CD4-positive, CD25-positive, alpha-beta regulatory T cell (primary cell): Measurements from ENCODE around the gene BMP2K. TPM values are rescaled to one million over a fixed set of nuclear protein-coding genes. Genes with fewer than 3 reads are reported as not detected.
A peak's percentile ranks its signal among the peaks of the same experiment; 100 is the strongest.

Experiments
- ATAC-seq, 2 donors: fragments of 150-1000 bp; cut with Tn5 transposase; one replicate each; pipeline ENCODE4 v1.10.0; 2021; ENCODE audit warnings: low read depth in 2 of 2, moderate number of reproducible peaks in 2 of 2, moderate library complexity in 1 of 2
- DNase-seq, 3 donors: peaks; one replicate each; pipeline versions ENCODE4 v3.0.0 to v3.0.0-alpha.2; 2012 to 2022; ENCODE audit warnings: mixed read lengths in 1 of 3
- H3K27ac ChIP-seq: one replicate; pipeline ENCODE4 v1.7.0; 2013; ENCODE audit warnings: mild to moderate bottlenecking, low read length; ENCODE audit not compliant: insufficient read depth, poor library complexity, severe bottlenecking
- H3K27me3 ChIP-seq: one replicate; pipeline ENCODE4 v1.7.0; 2013; ENCODE audit warnings: low read length; ENCODE audit not compliant: control insufficient read depth, insufficient read depth
- H3K36me3 ChIP-seq: one replicate; pipeline ENCODE4 v1.7.0; 2013; ENCODE audit warnings: mild to moderate bottlenecking, low read length, moderate library complexity; ENCODE audit not compliant: control insufficient read depth, insufficient read depth
- H3K4me1 ChIP-seq: 2 replicates; pipeline ENCODE4 v1.7.0; 2013; ENCODE audit warnings: mild to moderate bottlenecking, low read length; ENCODE audit not compliant: insufficient read depth, control insufficient read depth, poor library complexity, severe bottlenecking
- H3K4me3 ChIP-seq: one replicate; pipeline ENCODE4 v1.7.0; 2013; ENCODE audit warnings: low read depth, mild to moderate bottlenecking, low read length, moderate library complexity
- H3K9me3 ChIP-seq, 2 experiments: 1 replicate in 1 of 2; 2 replicates in 1 of 2; pipeline ENCODE4 v1.7.0; 2013; ENCODE audit warnings: low read length in 2 of 2, mild to moderate bottlenecking in 1 of 2, moderate library complexity in 1 of 2; ENCODE audit not compliant: control insufficient read depth in 2 of 2
- H3K27ac Mint-ChIP-seq, 3 donors: one replicate each; pipeline ENCODE4 v1.8.0; 2020 to 2022; ENCODE audit warnings: mild to moderate bottlenecking in 3 of 3, mixed read lengths in 3 of 3, moderate library complexity in 2 of 3
- H3K27me3 Mint-ChIP-seq: one replicate; pipeline ENCODE4 v1.8.0; 2022; ENCODE audit warnings: mild to moderate bottlenecking, mixed read lengths
- H3K36me3 Mint-ChIP-seq: one replicate; pipeline ENCODE4 v1.8.0; 2020; ENCODE audit warnings: mixed read lengths
- H3K4me1 Mint-ChIP-seq, 4 donors: one replicate each; pipeline ENCODE4 v1.8.0; 2020 to 2022; ENCODE audit warnings: mixed read lengths in 4 of 4, mild to moderate bottlenecking in 1 of 4
- H3K4me3 Mint-ChIP-seq, 4 donors: one replicate each; pipeline ENCODE4 v1.8.0; 2020 to 2022; ENCODE audit warnings: mild to moderate bottlenecking in 4 of 4, mixed read lengths in 4 of 4, moderate library complexity in 3 of 4
- H3K9me3 Mint-ChIP-seq, 7 donors: one replicate each; pipeline ENCODE4 v1.8.0; 2020 to 2022; ENCODE audit warnings: mixed read lengths in 7 of 7, mild to moderate bottlenecking in 3 of 7, moderate library complexity in 2 of 7
- polyA plus RNA-seq, 4 donors: library from polyadenylated mRNA; unstranded; fragments of 300-500 nt; fragmentation: Illumina TruSeq; gene quantifications; one replicate each; pipeline ENCODE4 v1.2.3, GENCODE V29; 2021
- total RNA-seq: library from RNA; stranded (reverse); gene quantifications from one replicate; pipeline ENCODE4 v1.2.3, GENCODE V29; 2022

BMP2K gene
- total and polyA plus RNA-seq, 5 donors from 2014 or later, result 1.2 to 7.8 (median 2.0) TPM

DNA sequence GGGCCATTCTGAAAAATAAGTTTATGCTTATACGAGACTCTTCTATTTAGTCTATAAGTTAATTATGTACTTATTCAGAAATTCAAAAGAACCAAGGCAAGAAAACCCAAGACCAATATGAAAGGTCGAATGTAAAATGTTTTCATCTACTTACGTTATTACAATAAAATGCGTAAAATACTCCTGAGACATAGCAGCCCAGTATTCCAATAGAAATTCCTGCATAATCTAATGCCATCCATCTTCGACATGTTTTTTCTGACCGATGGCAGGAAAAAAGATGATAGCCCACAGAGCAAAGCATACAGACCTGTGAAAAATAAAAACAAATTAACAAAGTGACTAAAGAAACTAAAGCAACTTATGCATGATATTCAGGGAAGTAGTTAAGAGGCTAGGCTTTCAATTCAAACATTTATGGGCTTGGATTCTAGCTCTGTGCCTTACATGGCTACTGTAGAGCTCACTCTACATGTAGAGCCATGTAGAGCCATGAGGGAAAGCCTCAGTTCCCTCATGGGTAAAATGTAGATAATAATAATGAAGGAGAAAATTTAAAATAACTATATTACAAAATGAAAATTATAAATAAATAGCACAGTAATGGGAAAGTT, 154.0 kb downstream of the BMP2K start:
- H3K4me1 ChIP-seq, result no peaks in the 10 kb centered on the region
- H3K4me3 Mint-ChIP-seq, result no peak overlapping the region
- no peaks in the 10 kb centered on the region for H3K9me3 Mint-ChIP-seq
- DNase-seq (no peak), ATAC-seq (no peak)
- H3K27me3 Mint-ChIP-seq, result no peaks in the 10 kb centered on the region
- H3K27me3 ChIP-seq, result no peaks in the 10 kb centered on the region
- no peak overlapping the region for H3K4me3 ChIP-seq
- peaks cover 39% of the 10 kb centered on the region for H3K36me3 ChIP-seq
- peaks cover 56% of the 10 kb centered on the region for H3K36me3 Mint-ChIP-seq
- peaks cover 8 to 18% (median 17%) of the 10 kb centered on the region in 4 donors for H3K4me1 Mint-ChIP-seq
- no peak overlapping the region for H3K27ac Mint-ChIP-seq
- no peaks in the 10 kb centered on the region for H3K9me3 ChIP-seq
- H3K27ac ChIP-seq, result no peak overlapping the region

DNA sequence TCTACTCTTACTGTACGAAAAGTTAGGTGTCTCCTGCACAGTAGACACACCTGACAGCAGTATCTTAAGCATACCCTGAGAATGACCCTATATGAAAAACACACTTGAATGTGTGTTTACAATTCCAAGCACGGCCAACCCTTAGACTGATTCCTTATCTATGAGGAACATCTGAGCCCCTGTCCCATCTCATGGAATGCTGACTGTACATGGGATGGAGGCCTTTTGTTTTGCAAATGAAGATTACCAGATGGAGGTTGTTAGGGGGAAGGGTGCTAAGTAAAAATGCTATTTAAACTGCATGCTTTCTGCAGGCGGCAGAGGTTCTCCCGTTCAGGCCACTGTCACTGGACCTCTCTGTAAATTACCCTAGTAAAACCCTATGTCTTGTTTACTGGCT, 160.8 kb downstream of the BMP2K start:
- peaks cover 16% of the 10 kb centered on the region for H3K36me3 Mint-ChIP-seq
- peaks cover 9 to 53% (median 28%) of the 10 kb centered on the region in 4 donors for H3K4me1 Mint-ChIP-seq
- peaks cover 0 to 2% (median 0%) of the 10 kb centered on the region in 7 donors for H3K9me3 Mint-ChIP-seq
- Histone ChIP-seq H3K36me3 (peaks cover 12% of the 10 kb centered on the region), H3K27me3 (no peaks in the 10 kb centered on the region), H3K4me3 (no peak overlapping the region), H3K4me1 (peaks cover 18% of the 10 kb centered on the region), H3K9me3 (no peaks in the 10 kb centered on the region), H3K27ac (no peak overlapping the region)
- no peak for ATAC-seq
- H3K27ac Mint-ChIP-seq, result peak overlapping the region in 1 of 3 donors; percentile 33
- peak overlapping the region in 2 of 4 donors; percentile 73 to 90 for H3K4me3 Mint-ChIP-seq
- no peak for DNase-seq
- H3K27me3 Mint-ChIP-seq, result peaks cover 3% of the 10 kb centered on the region

DNA sequence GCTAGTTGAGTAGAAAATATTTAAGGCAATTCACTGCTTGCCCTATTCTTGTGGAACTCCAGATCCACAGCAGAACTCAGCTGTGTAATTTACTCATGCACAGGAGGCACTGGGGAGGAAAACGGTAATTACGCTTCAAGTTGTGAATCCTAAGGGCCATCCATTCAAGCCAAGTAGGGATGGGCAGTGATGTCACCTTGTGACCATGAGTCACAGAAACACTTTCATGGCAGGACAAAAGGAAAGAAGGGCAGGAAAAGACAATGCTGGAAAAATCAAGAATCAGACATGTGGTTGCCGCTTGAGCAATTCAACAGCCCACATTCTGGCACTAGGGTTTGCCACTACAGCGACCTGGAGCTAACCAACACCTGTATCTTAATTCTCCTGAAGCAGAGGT, 161.7 kb downstream of the BMP2K start:
- Mint-ChIP-seq H3K27me3 (peaks cover 10% of the 10 kb centered on the region), H3K36me3 (peaks cover 11% of the 10 kb centered on the region), H3K4me3 (peak overlapping the region; percentile 69 to 91 (median 82)), H3K27ac (peak overlapping the region in 1 of 3 donors; percentile 70), H3K9me3 (peaks cover 0 to 2% (median 0%) of the 10 kb centered on the region in 7 donors), H3K4me1 (peaks cover 9 to 51% (median 26%) of the 10 kb centered on the region in 4 donors)
- H3K27me3 ChIP-seq, result no peaks in the 10 kb centered on the region
- no peaks in the 10 kb centered on the region for H3K9me3 ChIP-seq
- peak overlapping the region; percentile 87 for H3K4me3 ChIP-seq
- peaks cover 18% of the 10 kb centered on the region for H3K4me1 ChIP-seq
- ATAC-seq (no peak), DNase-seq (no peak)
- no peak overlapping the region for H3K27ac ChIP-seq
- peaks cover 7% of the 10 kb centered on the region for H3K36me3 ChIP-seq

DNA sequence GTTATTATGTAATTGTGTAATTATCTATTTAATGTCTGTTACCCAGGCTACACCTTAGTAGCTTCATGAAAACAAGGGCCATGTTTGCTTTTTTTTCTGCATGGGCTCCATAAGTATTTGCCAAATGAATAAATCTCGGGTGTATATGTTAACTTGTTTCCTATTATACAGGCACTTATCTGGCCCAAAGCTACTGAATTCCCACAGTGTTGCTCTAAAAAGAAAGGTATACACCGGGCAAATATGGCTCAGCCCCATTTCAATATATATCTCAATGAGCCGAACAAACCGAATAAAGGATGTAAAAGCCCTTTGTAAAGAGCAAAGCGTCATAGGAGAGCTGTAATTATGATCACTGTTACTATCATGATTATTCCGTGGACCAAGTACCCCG, 162.3 kb downstream of the BMP2K start:
- H3K27me3 ChIP-seq, result no peaks in the 10 kb centered on the region
- peaks cover 4% of the 10 kb centered on the region for H3K36me3 ChIP-seq
- H3K9me3 ChIP-seq, result no peaks in the 10 kb centered on the region
- peak overlapping the region; percentile 92 to 96 (median 93) for H3K27ac Mint-ChIP-seq
- H3K36me3 Mint-ChIP-seq, result peaks cover 8% of the 10 kb centered on the region
- peaks cover 9 to 48% (median 26%) of the 10 kb centered on the region in 4 donors for H3K4me1 Mint-ChIP-seq
- no peak for ATAC-seq
- DNase-seq, result peak in 1 of 3 donors; percentile 23
- peaks cover 10% of the 10 kb centered on the region for H3K27me3 Mint-ChIP-seq
- peaks cover 0 to 2% (median 0%) of the 10 kb centered on the region in 7 donors for H3K9me3 Mint-ChIP-seq
- no peak overlapping the region for H3K27ac ChIP-seq
- H3K4me1 ChIP-seq, result peaks cover 18% of the 10 kb centered on the region
- H3K4me3 ChIP-seq, result peak overlapping the region; percentile 87
- peak overlapping the region; percentile 90 to 97 (median 96) for H3K4me3 Mint-ChIP-seq

DNA sequence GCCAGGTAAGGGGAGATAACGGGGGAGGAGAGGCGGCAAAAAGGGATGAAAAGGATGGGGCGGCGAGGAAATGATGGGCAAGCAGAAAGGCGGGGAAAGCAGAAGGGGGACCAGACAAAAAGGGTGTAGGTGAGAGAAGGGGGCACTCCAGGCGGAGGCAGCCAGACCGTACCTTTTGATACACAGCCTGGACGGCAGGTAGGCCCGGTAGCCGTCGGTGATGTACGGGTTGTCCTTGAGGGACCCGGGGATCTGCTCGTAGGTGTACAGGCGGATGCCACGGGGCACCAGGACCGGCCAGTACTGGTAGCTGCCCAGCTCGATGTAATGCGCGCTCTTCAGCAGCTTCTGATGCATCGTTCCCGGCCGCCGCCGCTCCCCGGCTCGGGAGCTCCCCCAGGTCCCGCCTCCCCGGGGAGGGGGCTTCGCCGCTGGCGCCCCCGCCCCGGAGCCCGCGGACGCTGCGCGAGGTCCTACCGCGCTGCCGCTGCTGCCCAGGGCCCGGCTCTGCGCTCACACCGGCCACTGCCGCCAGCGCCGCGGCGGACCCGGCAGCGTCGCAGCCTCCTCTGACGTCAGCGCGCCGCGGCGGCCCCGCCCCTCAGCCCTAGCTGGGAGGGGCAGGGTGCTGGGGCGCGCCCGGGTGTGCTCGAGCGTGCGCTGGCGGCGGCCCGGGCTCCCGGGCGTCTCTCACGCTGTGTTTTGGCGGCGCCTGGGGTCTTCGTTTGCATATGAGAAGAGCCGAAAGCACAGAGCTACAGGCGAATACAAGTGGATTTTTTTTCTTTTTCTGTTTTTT, 162.9 kb downstream of the BMP2K start, which contains the start of gene PAQR3:
TSS of gene PAQR3 (minus strand) at position 571 of the 799 bp plus-strand sequence. CDS start at position 357, 214 bp downstream.
- Histone ChIP-seq H3K27me3 (peaks cover 1% of the 10 kb centered on the region), H3K4me1 (peaks cover 18% of the 10 kb centered on the region), H3K36me3 (peaks cover 4% of the 10 kb centered on the region), H3K4me3 (peak within 1 kb of the TSS; percentile 90), H3K9me3 (no peaks in the 10 kb centered on the region), H3K27ac (no peak within 1 kb of the TSS)
- peak within 1 kb of the TSS; percentile 92 to 96 (median 93) for H3K27ac Mint-ChIP-seq
- H3K4me1 Mint-ChIP-seq, result peaks cover 9 to 48% (median 26%) of the 10 kb centered on the region in 4 donors
- peaks cover 0 to 2% (median 0%) of the 10 kb centered on the region in 7 donors for H3K9me3 Mint-ChIP-seq
- peak; percentile 97 to 98 for ATAC-seq
- H3K36me3 Mint-ChIP-seq, result peaks cover 5% of the 10 kb centered on the region
- H3K4me3 Mint-ChIP-seq, result peak within 1 kb of the TSS; percentile 90 to 97 (median 96)
- DNase-seq, result peak; percentile 80 to 88 (median 85)
- peaks cover 13% of the 10 kb centered on the region for H3K27me3 Mint-ChIP-seq

DNA sequence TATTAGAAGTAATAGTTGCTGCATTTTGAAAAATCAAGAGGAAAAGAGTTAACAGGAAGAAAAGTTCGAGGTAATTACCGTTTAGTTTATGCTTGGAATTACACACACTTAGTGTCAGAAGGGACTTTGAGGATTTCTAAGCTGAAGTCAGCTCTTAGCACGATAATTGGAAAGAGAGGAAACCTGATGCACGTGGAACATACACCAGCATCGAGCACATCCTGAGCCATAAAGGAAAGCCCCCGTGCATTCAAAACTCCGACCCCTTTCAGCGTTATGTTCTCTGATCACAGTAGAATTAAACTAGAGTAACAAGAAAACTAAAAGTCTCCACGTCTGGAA, 163.5 kb downstream of the BMP2K start:
- Mint-ChIP-seq H3K4me1 (peaks cover 9 to 43% (median 22%) of the 10 kb centered on the region in 4 donors), H3K9me3 (peaks cover 0 to 2% (median 0%) of the 10 kb centered on the region in 7 donors), H3K27ac (peak overlapping the region; percentile 70 to 85 (median 74)), H3K36me3 (no peaks in the 10 kb centered on the region), H3K27me3 (peaks cover 19% of the 10 kb centered on the region), H3K4me3 (peak overlapping the region; percentile 85 to 89 (median 87))
- peaks cover 4% of the 10 kb centered on the region for H3K36me3 ChIP-seq
- DNase-seq (no peak), ATAC-seq (no peak)
- H3K9me3 ChIP-seq, result no peaks in the 10 kb centered on the region
- H3K27ac ChIP-seq, result no peak overlapping the region
- peaks cover 4% of the 10 kb centered on the region for H3K27me3 ChIP-seq
- H3K4me1 ChIP-seq, result peaks cover 18% of the 10 kb centered on the region
- H3K4me3 ChIP-seq, result peak overlapping the region; percentile 90

DNA sequence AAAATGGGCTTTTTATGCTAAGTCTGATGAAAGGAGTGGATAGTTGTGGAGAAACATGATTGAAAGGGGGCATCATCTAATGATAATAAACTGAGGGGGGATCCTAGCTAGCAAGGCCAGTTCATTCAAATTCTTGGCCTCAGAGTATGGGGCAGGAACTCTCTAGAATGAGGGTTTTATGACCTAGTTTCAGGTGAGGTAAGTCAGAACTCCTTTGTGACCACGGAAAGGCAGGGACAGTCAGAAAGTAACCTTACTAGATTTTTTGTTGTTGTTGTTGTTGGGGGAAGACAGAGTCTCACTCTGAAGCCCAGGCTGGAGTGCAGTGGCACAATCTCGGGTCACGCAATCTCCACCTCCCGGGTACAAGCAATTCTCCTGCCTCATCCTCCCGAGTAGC, 164.6 kb downstream of the BMP2K start:
- DNase-seq (peak in 1 of 3 donors; percentile 18), ATAC-seq (no peak)
- peaks cover 3 to 40% (median 22%) of the 10 kb centered on the region in 4 donors for H3K4me1 Mint-ChIP-seq
- H3K36me3 Mint-ChIP-seq, result no peaks in the 10 kb centered on the region
- peaks cover 0 to 2% (median 0%) of the 10 kb centered on the region in 7 donors for H3K9me3 Mint-ChIP-seq
- H3K4me3 ChIP-seq, result no peak overlapping the region
- peak overlapping the region in 1 of 4 donors; percentile 7 for H3K4me3 Mint-ChIP-seq
- no peak overlapping the region for H3K27ac Mint-ChIP-seq
- H3K27ac ChIP-seq, result no peak overlapping the region
- H3K27me3 Mint-ChIP-seq, result peaks cover 25% of the 10 kb centered on the region
- H3K9me3 ChIP-seq, result no peaks in the 10 kb centered on the region
- peaks cover 18% of the 10 kb centered on the region for H3K4me1 ChIP-seq
- no peaks in the 10 kb centered on the region for H3K36me3 ChIP-seq
- H3K27me3 ChIP-seq, result peaks cover 10% of the 10 kb centered on the region
